IPS-20b (cell line): ENCODE data around the gene MATCAP1.
A peak's percentile ranks its signal among the peaks of the same experiment; 100 is the strongest.

Experiments
- H3K27ac ChIP-seq: one replicate; pipeline ENCODE4 v1.5.1; 2013; ENCODE audit warnings: low read length
- H3K27me3 ChIP-seq: 2 replicates; pipeline ENCODE4 v1.6.1; 2013; ENCODE audit warnings: mild to moderate bottlenecking, low read length, inconsistent platforms; ENCODE audit not compliant: insufficient read depth
- H3K36me3 ChIP-seq: 2 replicates; pipeline ENCODE4 v1.6.1; 2013; ENCODE audit warnings: low read depth, mild to moderate bottlenecking, inconsistent platforms, low read length, moderate library complexity; ENCODE audit not compliant: insufficient read depth
- H3K4me1 ChIP-seq: 2 replicates; pipeline ENCODE4 v1.6.1; 2013; ENCODE audit warnings: mild to moderate bottlenecking, control low read depth, inconsistent platforms, low read length, moderate library complexity; ENCODE audit not compliant: insufficient read depth
- H3K4me3 ChIP-seq: 2 replicates; pipeline ENCODE4 v1.5.1; 2013; ENCODE audit warnings: mild to moderate bottlenecking, low read length, inconsistent platforms
- H3K9ac ChIP-seq: 2 replicates; pipeline ENCODE4 v1.6.1; 2013; ENCODE audit warnings: low read depth, mild to moderate bottlenecking, inconsistent platforms, low read length, moderate library complexity
- H3K9me3 ChIP-seq: 2 replicates; pipeline ENCODE4 v1.6.1; 2013; ENCODE audit warnings: mild to moderate bottlenecking, low read depth, low read length, inconsistent platforms; ENCODE audit not compliant: insufficient read depth

The MATCAP1 gene

DNA sequence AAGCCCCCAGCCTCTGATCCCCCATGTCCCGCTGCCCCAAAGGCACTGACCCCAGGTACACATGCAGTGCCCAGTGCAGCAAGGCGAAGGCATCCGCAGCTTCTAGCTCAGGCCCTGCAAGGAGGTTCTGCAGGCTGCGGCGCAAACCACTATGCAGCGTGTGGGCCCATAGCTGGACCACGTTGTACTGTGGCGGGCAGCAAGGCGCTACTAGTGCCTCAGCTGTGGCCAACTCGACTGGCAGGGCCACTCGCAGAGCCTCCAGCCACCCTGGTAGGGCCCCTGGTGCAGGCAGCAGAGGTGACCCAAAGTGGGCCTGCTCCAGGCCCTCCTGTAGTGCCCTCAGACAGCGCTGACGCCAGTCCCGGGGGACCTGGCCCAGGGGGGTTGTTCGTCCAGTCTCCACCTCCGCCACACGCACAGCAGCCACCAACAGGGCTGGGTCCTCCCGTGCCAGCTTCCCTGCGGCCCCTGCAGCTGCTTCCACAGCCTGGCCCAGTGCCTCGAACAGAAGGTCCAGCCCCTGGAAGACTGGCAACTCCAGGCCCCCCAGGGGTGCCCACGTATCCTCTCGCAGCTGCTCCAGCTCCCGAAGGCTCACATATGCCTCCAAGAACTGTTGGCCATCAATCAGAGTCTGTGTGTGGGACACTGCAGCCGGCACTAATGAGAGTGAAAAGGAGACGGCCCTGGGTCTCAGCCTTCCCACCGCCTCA lies 3.6 kb upstream of the MATCAP1 start:
- Histone ChIP-seq H3K4me3 (no peak overlapping the region), H3K36me3 (no peaks in the 10 kb centered on the region), H3K9ac (no peak overlapping the region), H3K9me3 (no peaks in the 10 kb centered on the region), H3K4me1 (peaks cover 3% of the 10 kb centered on the region; the same call in 1 of the 2 replicates), H3K27me3 (peaks cover 33% of the 10 kb centered on the region), H3K27ac (no peak overlapping the region)

GRCh38 chr16:67186550-67186950 lies 2.8 kb upstream of the MATCAP1 start:
- Histone ChIP-seq H3K36me3 (no peaks in the 10 kb centered on the region), H3K27ac (no peak overlapping the region), H3K9me3 (no peaks in the 10 kb centered on the region), H3K4me1 (peaks cover 3% of the 10 kb centered on the region; the same call in 1 of the 2 replicates), H3K27me3 (peaks cover 33% of the 10 kb centered on the region), H3K9ac (no peak overlapping the region), H3K4me3 (no peak overlapping the region)

- no peak overlapping the region for H3K9ac ChIP-seq
- no peaks in the 10 kb centered on the region for H3K36me3 ChIP-seq
- H3K9me3 ChIP-seq = no peaks in the 10 kb centered on the region
- H3K27ac ChIP-seq = no peak overlapping the region
- H3K27me3 ChIP-seq = peaks cover 33% of the 10 kb centered on the region
- peaks cover 3% of the 10 kb centered on the region; the same call in 1 of the 2 replicates for H3K4me1 ChIP-seq
- H3K4me3 ChIP-seq = no peak overlapping the region
Measured at GRCh38 chr16:67185651-67186134, 1.9 kb upstream of the MATCAP1 start.

- no peak overlapping the region for H3K9ac ChIP-seq
- peaks cover 33% of the 10 kb centered on the region for H3K27me3 ChIP-seq
- peak overlapping the region; percentile 84; the same call in 1 of the 2 replicates for H3K4me3 ChIP-seq
- no peaks in the 10 kb centered on the region for H3K36me3 ChIP-seq
- H3K4me1 ChIP-seq = peaks cover 3% of the 10 kb centered on the region; the same call in 1 of the 2 replicates
- H3K9me3 ChIP-seq = no peaks in the 10 kb centered on the region
- no peak overlapping the region for H3K27ac ChIP-seq
Measured at GRCh38 chr16:67184995-67185650, 1.4 kb upstream of the MATCAP1 start.

DNA sequence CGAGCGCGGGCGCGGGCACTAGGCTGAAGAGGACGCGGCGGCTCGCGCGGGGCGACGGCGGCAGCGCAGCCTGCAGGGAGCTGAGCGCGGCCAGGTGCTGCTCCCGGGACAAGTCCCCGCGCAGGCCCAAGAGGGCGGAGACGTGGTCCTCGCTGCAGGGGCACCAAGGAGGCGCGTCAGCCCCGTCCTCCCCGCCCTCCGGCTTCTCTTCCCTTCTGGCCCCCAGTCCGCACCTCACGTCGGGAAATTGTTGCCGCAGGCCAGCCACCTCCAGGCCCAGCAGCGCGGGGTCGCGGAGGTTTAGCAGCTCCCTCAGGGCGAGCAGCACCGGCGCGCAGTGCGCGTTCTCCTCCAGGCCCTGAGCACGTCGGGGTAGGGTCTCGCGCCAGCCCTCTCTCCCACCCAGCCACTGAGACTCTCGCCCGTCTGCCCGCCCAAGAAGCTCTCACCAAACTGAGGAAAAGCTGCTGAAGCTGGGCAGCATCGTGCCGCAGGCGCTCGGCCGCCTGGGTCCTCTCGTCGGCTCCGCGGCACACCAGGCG lies 761 bp upstream of the MATCAP1 start:
- H3K27me3 ChIP-seq = peaks cover 34% of the 10 kb centered on the region
- H3K4me1 ChIP-seq = peaks cover 3% of the 10 kb centered on the region; the same call in 1 of the 2 replicates
- H3K36me3 ChIP-seq = no peaks in the 10 kb centered on the region
- peak overlapping the region; percentile 84; the same call in 1 of the 2 replicates for H3K4me3 ChIP-seq
- H3K27ac ChIP-seq = no peak overlapping the region
- H3K9ac ChIP-seq = no peak overlapping the region
- H3K9me3 ChIP-seq = no peaks in the 10 kb centered on the region

DNA sequence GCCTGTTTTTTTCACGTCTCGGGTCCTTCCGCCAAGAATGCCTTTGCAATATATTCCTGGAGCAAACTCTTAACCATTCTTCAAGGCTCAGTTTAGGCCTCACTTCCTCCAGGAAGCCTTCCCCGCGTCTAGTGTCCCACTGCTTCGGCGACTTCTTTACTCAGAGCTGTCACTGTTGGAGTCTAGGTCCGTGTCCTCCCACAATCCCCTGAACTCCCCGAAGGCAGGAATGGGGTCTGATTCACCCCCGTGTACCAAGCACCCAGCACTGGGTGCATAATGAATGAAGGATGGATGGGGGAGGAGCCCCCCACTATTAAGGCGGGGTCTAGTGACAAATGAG lies 508 bp downstream of the MATCAP1 start:
- H3K4me1 ChIP-seq = peaks cover 3% of the 10 kb centered on the region; the same call in 1 of the 2 replicates
- H3K9ac ChIP-seq = peak overlapping the region; percentile 86; the same call in 1 of the 2 replicates
- H3K27ac ChIP-seq = no peak overlapping the region
- H3K4me3 ChIP-seq = peak overlapping the region; percentile 84
- H3K36me3 ChIP-seq = no peaks in the 10 kb centered on the region
- peaks cover 46% of the 10 kb centered on the region for H3K27me3 ChIP-seq
- no peaks in the 10 kb centered on the region for H3K9me3 ChIP-seq

GRCh38 chr16:67182288-67182687 lies 1.5 kb downstream of the MATCAP1 start:
- Histone ChIP-seq H3K4me3 (no peak overlapping the region), H3K9me3 (no peaks in the 10 kb centered on the region), H3K9ac (no peak overlapping the region)

DNA sequence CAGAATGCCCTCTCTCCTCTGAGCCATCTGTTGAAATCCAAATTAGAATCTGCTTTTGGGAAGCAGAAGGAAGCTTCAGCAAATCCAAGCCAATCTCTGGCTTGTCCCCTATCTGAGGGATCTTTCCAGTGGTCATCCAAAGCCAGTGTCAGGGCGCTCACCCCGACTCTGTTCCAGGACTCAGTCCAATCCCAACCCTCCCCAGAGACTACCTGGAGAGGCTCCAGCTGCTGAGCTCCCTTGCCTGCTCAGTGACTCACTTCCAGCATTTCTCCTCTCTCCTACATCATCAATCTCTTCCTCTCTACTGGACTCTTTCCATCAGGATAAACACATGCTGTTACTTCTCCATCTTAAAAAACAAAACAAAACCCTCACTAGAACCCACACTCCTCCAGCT lies 2.4 kb downstream of the MATCAP1 start:
- H3K27ac ChIP-seq = no peak overlapping the region
- H3K4me3 ChIP-seq = no peak overlapping the region
- peaks cover 54% of the 10 kb centered on the region for H3K27me3 ChIP-seq
- H3K9me3 ChIP-seq = no peaks in the 10 kb centered on the region
- H3K9ac ChIP-seq = no peak overlapping the region
- H3K36me3 ChIP-seq = no peaks in the 10 kb centered on the region
- peaks cover 4% of the 10 kb centered on the region; the same call in 1 of the 2 replicates for H3K4me1 ChIP-seq

More at GRCh38 chr16:67182288-67182687, 1.5 kb downstream of the MATCAP1 start:
- no peaks in the 10 kb centered on the region for H3K36me3 ChIP-seq
- H3K4me1 ChIP-seq = peaks cover 7% of the 10 kb centered on the region; the same call in 1 of the 2 replicates
- no peak overlapping the region for H3K27ac ChIP-seq
- peaks cover 53% of the 10 kb centered on the region for H3K27me3 ChIP-seq

DNA sequence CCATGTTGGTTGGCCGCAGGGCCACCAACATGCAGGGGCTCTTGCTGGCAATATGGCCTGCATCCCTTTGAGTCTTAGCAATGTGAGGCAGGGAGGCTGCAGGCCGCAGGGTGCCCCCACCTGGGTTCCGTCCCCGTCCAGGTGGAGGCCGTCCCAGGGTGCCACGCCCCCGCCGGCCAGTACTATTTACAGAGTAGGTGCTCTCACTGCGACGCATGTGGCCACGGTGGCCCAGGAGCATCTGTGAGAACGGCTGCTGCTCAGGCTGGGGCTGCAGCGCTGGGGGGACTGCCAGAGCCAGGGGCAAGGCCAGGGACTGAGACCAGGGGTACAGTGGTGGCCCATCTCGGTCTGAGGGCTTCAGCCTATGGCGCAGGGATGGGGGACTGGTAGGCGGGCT lies 3.6 kb downstream of the MATCAP1 start:
- Histone ChIP-seq H3K27me3 (peaks cover 54% of the 10 kb centered on the region), H3K4me1 (peaks cover 4% of the 10 kb centered on the region; the same call in 1 of the 2 replicates), H3K9ac (no peak overlapping the region), H3K36me3 (no peaks in the 10 kb centered on the region), H3K4me3 (no peak overlapping the region), H3K27ac (no peak overlapping the region), H3K9me3 (no peaks in the 10 kb centered on the region)

- Histone ChIP-seq H3K9me3 (no peaks in the 10 kb centered on the region), H3K4me1 (peaks cover 4% of the 10 kb centered on the region; the same call in 1 of the 2 replicates), H3K27ac (no peak overlapping the region), H3K27me3 (peaks cover 54% of the 10 kb centered on the region), H3K9ac (no peak overlapping the region), H3K36me3 (no peaks in the 10 kb centered on the region), H3K4me3 (no peak overlapping the region)
Measured at GRCh38 chr16:67179421-67180080, 4.2 kb downstream of the MATCAP1 start.
